Stimulated activated CD8-positive, alpha-beta memory T cell treated with anti-CD3 and anti-CD28 coated beads, Interleukin-15, amount 100 ng/mL, for 4 hours (primary cell): ENCODE data around the gene PAX1.

Experiments used
- DNase-seq, 2 donors: peaks; one replicate each; pipeline ENCODE4 v3.0.0-alpha.2; 2020; ENCODE audit warnings: low read depth in 2 of 2

The PAX1 gene

GRCh38 chr20:21703717-21704407 lies 1.6 kb upstream of the PAX1 start:
- DNase-seq: no peak

GRCh38 chr20:21704408-21705385 lies 767 bp upstream of the PAX1 start:
- DNase-seq: no peak

GRCh38 chr20:21706261-21707195 lies 1.1 kb downstream of the PAX1 start:
- DNase-seq: no peak

GRCh38 chr20:21707267-21707666 lies 1.8 kb downstream of the PAX1 start:
- DNase-seq: no peak

- no peak for DNase-seq
These were observed 2.7 kb downstream of the PAX1 start for GRCh38 chr20:21707999-21708737.

- no peak for DNase-seq
These were observed 3.5 kb downstream of the PAX1 start for GRCh38 chr20:21708738-21709534.

- DNase-seq: no peak
These were observed 4.1 kb downstream of the PAX1 start for GRCh38 chr20:21709535-21709904.

- DNase-seq: no peak
These were observed 4.9 kb downstream of the PAX1 start for GRCh38 chr20:21710341-21710740.

- no peak for DNase-seq
These were observed 5.5 kb downstream of the PAX1 start for GRCh38 chr20:21710863-21711431.

GRCh38 chr20:21712443-21713059 lies 7.1 kb downstream of the PAX1 start:
- DNase-seq: no peak

- DNase-seq: no peak
These were observed 8.0 kb downstream of the PAX1 start for GRCh38 chr20:21713470-21713869.

GRCh38 chr20:21713901-21714296 lies 8.4 kb downstream of the PAX1 start:
- DNase-seq: no peak

- DNase-seq: no peak
These were observed 9.1 kb downstream of the PAX1 start for GRCh38 chr20:21714297-21715192.

GRCh38 chr20:21715193-21715881 lies 9.9 kb downstream of the PAX1 start:
- DNase-seq: no peak

GRCh38 chr20:21719592-21720214 lies 14.2 kb downstream of the PAX1 start:
- no peak for DNase-seq

- DNase-seq: no peak
These were observed 20.4 kb downstream of the PAX1 start for GRCh38 chr20:21725892-21726291.

- DNase-seq: no peak
These were observed 23.9 kb downstream of the PAX1 start for GRCh38 chr20:21729316-21729715.
